HG03442 (cell line): ENCODE results near the gene LRRC10.

Source experiments
- ATAC-seq: cut with Tn5 transposase; IDR thresholded peaks from one replicate; pipeline ENCODE4 v1.9.1; 2021; ENCODE audit warnings: mild to moderate bottlenecking, moderate library complexity; ENCODE audit not compliant: unreplicated experiment

LRRC10 gene

GRCh38 chr12:69570545-69571399, 39.9 kb downstream of the LRRC10 start:
- no peak for ATAC-seq

GRCh38 chr12:69570000-69570516, 40.6 kb downstream of the LRRC10 start:
- ATAC-seq = no peak

- no peak for ATAC-seq
These were observed 41.5 kb downstream of the LRRC10 start for GRCh38 chr12:69569236-69569635.

GRCh38 chr12:69566603-69567002, 44.1 kb downstream of the LRRC10 start:
- ATAC-seq = no peak

- ATAC-seq = no peak
These were observed 47.4 kb downstream of the LRRC10 start for GRCh38 chr12:69563166-69563762.
